ENCODE measurements around the gene EPS8L3. TPM values are rescaled to one million over a fixed set of nuclear protein-coding genes. Genes with fewer than 3 reads are reported as not detected.

EPS8L3 gene
- total and polyA plus RNA-seq, 9 of the 15 experiments (the other 6 are each of a cell fraction or from before 2014, with no cell fraction given): 0.09 to 0.42 (median 0.14) TPM; not detected in 5

DNA sequence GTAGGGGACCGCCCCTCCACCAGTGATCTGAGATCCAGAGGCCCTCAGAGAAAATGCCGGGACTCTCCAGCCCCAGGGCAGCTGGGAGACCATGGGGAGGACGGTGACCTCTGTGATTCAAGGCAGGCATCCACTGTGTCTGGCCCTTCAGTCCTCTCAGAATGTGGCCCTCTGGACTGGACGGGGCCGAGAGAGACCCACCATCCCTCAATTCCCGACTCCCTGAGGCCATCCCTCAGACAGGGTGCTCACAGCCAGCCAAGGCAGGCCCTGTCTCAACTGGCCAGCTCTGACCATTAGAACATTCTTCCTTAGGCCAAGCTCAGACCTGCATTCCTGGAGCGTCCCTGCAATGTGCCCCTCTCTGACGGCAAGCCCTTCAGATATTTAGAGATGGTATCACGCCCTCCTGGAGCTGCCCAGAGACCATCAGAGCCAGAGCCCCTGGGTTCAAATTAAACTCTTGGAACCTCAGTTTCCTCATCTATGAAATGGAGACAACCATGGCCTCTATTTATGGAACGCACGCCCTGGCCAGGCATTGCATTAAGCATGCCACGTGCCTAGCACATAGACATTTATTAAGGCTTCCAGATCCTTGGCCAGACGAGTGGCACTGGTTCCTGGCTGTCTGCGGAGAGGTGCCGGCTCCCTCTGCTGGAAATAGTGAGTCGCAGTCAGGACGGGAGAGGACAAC is 9.6 kb upstream of the EPS8L3 start (continued):
- TF ChIP-seq, protein P1, sequence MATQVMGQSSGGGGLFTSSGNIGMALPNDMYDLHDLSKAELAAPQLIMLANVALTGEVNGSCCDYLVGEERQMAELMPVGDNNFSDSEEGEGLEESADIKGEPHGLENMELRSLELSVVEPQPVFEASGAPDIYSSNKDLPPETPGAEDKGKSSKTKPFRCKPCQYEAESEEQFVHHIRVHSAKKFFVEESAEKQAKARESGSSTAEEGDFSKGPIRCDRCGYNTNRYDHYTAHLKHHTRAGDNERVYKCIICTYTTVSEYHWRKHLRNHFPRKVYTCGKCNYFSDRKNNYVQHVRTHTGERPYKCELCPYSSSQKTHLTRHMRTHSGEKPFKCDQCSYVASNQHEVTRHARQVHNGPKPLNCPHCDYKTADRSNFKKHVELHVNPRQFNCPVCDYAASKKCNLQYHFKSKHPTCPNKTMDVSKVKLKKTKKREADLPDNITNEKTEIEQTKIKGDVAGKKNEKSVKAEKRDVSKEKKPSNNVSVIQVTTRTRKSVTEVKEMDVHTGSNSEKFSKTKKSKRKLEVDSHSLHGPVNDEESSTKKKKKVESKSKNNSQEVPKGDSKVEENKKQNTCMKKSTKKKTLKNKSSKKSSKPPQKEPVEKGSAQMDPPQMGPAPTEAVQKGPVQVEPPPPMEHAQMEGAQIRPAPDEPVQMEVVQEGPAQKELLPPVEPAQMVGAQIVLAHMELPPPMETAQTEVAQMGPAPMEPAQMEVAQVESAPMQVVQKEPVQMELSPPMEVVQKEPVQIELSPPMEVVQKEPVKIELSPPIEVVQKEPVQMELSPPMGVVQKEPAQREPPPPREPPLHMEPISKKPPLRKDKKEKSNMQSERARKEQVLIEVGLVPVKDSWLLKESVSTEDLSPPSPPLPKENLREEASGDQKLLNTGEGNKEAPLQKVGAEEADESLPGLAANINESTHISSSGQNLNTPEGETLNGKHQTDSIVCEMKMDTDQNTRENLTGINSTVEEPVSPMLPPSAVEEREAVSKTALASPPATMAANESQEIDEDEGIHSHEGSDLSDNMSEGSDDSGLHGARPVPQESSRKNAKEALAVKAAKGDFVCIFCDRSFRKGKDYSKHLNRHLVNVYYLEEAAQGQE (IDR thresholded peaks at IDR 0.05; ENCODE audit: borderline replicate concordance): peak; percentile 97
- TF ChIP-seq, protein P1 (CRISPR knock-in tag; IDR thresholded peaks at IDR 0.05; ENCODE audit: low read depth): peak; percentile 70
- TF ChIP-seq SLC30A9 (CRISPR knock-in tag; IDR thresholded peaks at IDR 0.05) (no peak), BHLHE40 (IDR thresholded peaks at IDR 0.05; ENCODE audit: low read length) (peak; percentile 87), ATF1 (CRISPR knock-in tag; IDR thresholded peaks at IDR 0.05) (no peak), ATF1 (tag; IDR thresholded peaks at IDR 0.05) (peak; percentile 52; the same call in 1 of the 2 replicates), ZNF583 (CRISPR knock-in tag; IDR thresholded peaks at IDR 0.05) (peak; percentile 87; the same call in 1 of the 2 replicates), ATF7 (IDR thresholded peaks at IDR 0.05) (peak; percentile 39; the same call in 1 of the 2 replicates), SP2 (IDR thresholded peaks at IDR 0.05; ENCODE audit: extremely low read depth, low read depth, low read length, poor library complexity, severe bottlenecking) (no peak), FOXP1 (CRISPR knock-in tag; IDR thresholded peaks at IDR 0.05) (0 out of 2 replicates have a peak, but pooled peaks have one; percentile 3), ZNF77 (CRISPR knock-in tag; IDR thresholded peaks at IDR 0.05) (no peak), NCOA2 (IDR thresholded peaks at IDR 0.05; ENCODE audit: partially characterized antibody in 2 of 2) (no peak)
- TF ChIP-seq, protein P2, sequence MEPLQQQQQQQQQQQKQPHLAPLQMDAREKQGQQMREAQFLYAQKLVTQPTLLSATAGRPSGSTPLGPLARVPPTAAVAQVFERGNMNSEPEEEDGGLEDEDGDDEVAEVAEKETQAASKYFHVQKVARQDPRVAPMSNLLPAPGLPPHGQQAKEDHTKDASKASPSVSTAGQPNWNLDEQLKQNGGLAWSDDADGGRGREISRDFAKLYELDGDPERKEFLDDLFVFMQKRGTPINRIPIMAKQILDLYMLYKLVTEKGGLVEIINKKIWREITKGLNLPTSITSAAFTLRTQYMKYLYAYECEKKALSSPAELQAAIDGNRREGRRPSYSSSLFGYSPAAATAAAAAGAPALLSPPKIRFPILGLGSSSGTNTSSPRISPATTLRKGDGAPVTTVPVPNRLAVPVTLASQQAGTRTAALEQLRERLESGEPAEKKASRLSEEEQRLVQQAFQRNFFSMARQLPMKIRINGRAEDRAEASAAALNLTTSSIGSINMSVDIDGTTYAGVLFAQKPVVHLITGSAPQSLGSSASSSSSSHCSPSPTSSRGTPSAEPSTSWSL (CRISPR knock-in tag; IDR thresholded peaks at IDR 0.05; ENCODE audit: borderline replicate concordance): 0 out of 2 replicates have a peak, but pooled peaks have one; percentile 72
- TF ChIP-seq, protein P3, sequence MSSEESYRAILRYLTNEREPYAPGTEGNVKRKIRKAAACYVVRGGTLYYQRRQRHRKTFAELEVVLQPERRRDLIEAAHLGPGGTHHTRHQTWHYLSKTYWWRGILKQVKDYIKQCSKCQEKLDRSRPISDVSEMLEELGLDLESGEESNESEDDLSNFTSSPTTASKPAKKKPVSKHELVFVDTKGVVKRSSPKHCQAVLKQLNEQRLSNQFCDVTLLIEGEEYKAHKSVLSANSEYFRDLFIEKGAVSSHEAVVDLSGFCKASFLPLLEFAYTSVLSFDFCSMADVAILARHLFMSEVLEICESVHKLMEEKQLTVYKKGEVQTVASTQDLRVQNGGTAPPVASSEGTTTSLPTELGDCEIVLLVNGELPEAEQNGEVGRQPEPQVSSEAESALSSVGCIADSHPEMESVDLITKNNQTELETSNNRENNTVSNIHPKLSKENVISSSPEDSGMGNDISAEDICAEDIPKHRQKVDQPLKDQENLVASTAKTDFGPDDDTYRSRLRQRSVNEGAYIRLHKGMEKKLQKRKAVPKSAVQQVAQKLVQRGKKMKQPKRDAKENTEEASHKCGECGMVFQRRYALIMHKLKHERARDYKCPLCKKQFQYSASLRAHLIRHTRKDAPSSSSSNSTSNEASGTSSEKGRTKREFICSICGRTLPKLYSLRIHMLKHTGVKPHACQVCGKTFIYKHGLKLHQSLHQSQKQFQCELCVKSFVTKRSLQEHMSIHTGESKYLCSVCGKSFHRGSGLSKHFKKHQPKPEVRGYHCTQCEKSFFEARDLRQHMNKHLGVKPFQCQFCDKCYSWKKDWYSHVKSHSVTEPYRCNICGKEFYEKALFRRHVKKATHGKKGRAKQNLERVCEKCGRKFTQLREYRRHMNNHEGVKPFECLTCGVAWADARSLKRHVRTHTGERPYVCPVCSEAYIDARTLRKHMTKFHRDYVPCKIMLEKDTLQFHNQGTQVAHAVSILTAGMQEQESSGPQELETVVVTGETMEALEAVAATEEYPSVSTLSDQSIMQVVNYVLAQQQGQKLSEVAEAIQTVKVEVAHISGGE (CRISPR knock-in tag; IDR thresholded peaks at IDR 0.05): 0 out of 6 replicates have a peak, but pooled peaks of 2 of the 3 experiments have one; percentile 13 to 44
